Activated T-helper 1 cell treated with anti-CD3 and anti-CD28 coated beads, Interleukin-12 subunit alpha, Interleukin-12 subunit beta, Interleukin-2, Interleukin-4 antibody, amounts not matched to agents 30 ng/mL and 10 ng/mL and 1 ng/mL, durations not matched to agents 14 hours and 24 hours and 36 hours (primary cell): ENCODE data around the gene TRIP10. TPM values are rescaled to one million over a fixed set of nuclear protein-coding genes. Genes with fewer than 3 reads are reported as not detected.
"Not testable (repeated sequence)": the region's sequence is repeated elsewhere in the genome, so short reads cannot be mapped to it uniquely, and the experiment has no call there.

ENCODE experiments used
- DNase-seq: peaks from one replicate; pipeline ENCODE4 v3.0.0; 2021; ENCODE audit warnings: low spot score
- H3K27ac Mint-ChIP-seq: one replicate; pipeline ENCODE4 v1.8.0; 2021; ENCODE audit warnings: mild to moderate bottlenecking, mixed read lengths
- H3K27me3 Mint-ChIP-seq: one replicate; pipeline ENCODE4 v1.8.0; 2022; ENCODE audit warnings: mild to moderate bottlenecking, moderate library complexity, mixed read lengths; ENCODE audit not compliant: insufficient read depth
- H3K36me3 Mint-ChIP-seq: one replicate; pipeline ENCODE4 v1.8.0; 2021; ENCODE audit warnings: low read depth, mixed read lengths
- H3K4me1 Mint-ChIP-seq: one replicate; pipeline ENCODE4 v1.8.0; 2021; ENCODE audit warnings: low read depth, mixed read lengths
- H3K4me3 Mint-ChIP-seq: one replicate; pipeline ENCODE4 v1.8.0; 2021; ENCODE audit warnings: mild to moderate bottlenecking, moderate library complexity, mixed read lengths
- H3K9me3 Mint-ChIP-seq: one replicate; pipeline ENCODE4 v1.8.0; 2021; ENCODE audit warnings: mixed read lengths
- intact Hi-C: fragments of 100-400 bp; cut with micrococcal nuclease; formaldehyde crosslinking; loops from one replicate; pipeline ENCODE4 v1.15.1; 2024
- total RNA-seq: library from RNA; stranded (reverse); gene quantifications from 2 replicates; pipeline ENCODE4 v1.2.3, GENCODE V29; 2022

The TRIP10 gene
- total RNA-seq, 1 donor from 2014 or later = 62.0 TPM

- Mint-ChIP-seq H3K9me3 (no peaks in the 10 kb centered on the region), H3K27ac (no peak overlapping the region), H3K36me3 (peaks cover 18% of the 10 kb centered on the region), H3K4me3 (no peak overlapping the region), H3K27me3 (no peaks in the 10 kb centered on the region), H3K4me1 (peaks cover 16% of the 10 kb centered on the region)
- intact Hi-C loops = no loop called here
- no peak for DNase-seq
Observed at GRCh38 chr19:6761053-6761676, 21.7 kb downstream of the TRIP10 start.

- H3K4me1 Mint-ChIP-seq = peaks cover 26% of the 10 kb centered on the region
- H3K27me3 Mint-ChIP-seq, intact Hi-C loops, H3K9me3 Mint-ChIP-seq, DNase-seq, H3K4me3 Mint-ChIP-seq, H3K27ac Mint-ChIP-seq: not testable (repeated sequence)
- peaks cover 18% of the 10 kb centered on the region for H3K36me3 Mint-ChIP-seq
Observed at GRCh38 chr19:6762253-6762797, 22.8 kb downstream of the TRIP10 start.

GRCh38 chr19:6765738-6766356, 26.4 kb downstream of the TRIP10 start:
- no peaks in the 10 kb centered on the region for H3K9me3 Mint-ChIP-seq
- H3K36me3 Mint-ChIP-seq = peaks cover 6% of the 10 kb centered on the region
- peak overlapping the region; percentile 88 for H3K4me3 Mint-ChIP-seq
- no peaks in the 10 kb centered on the region for H3K27me3 Mint-ChIP-seq
- intact Hi-C loops = loop anchor here (2.0 kb wide), 1 partner anchor 393 kb away; the partner anchor contains the start of gene ALKBH7
- DNase-seq = no peak
- peaks cover 42% of the 10 kb centered on the region for H3K4me1 Mint-ChIP-seq
- peak overlapping the region; percentile 87 for H3K27ac Mint-ChIP-seq

- intact Hi-C loops = loop anchor here (1.0 to 2.0 kb wide), 10 partner anchors 13 to 394 kb away; partner anchors contain the start of genes ALKBH7 and GPR108
- DNase-seq = no peak
- peaks cover 43% of the 10 kb centered on the region for H3K4me1 Mint-ChIP-seq
Observed at GRCh38 chr19:6766357-6767080, 27.0 kb downstream of the TRIP10 start.

GRCh38 chr19:6767081-6767356, 27.5 kb downstream of the TRIP10 start:
- Mint-ChIP-seq H3K9me3 (peaks cover 4% of the 10 kb centered on the region), H3K36me3 (no peaks in the 10 kb centered on the region), H3K4me3 (peak overlapping the region; percentile 88), H3K27me3 (no peaks in the 10 kb centered on the region), H3K4me1 (peaks cover 48% of the 10 kb centered on the region), H3K27ac (peak overlapping the region; percentile 87)
- intact Hi-C loops = loop anchor here (1.0 to 2.0 kb wide), 10 partner anchors 14 to 394 kb away; partner anchors contain the start of genes ALKBH7 and GPR108
- no peak for DNase-seq

More at GRCh38 chr19:6766357-6767080, 27.0 kb downstream of the TRIP10 start:
- H3K27ac Mint-ChIP-seq = peak overlapping the region; percentile 87
- H3K36me3 Mint-ChIP-seq = peaks cover under 1% of the 10 kb centered on the region
- no peaks in the 10 kb centered on the region for H3K9me3 Mint-ChIP-seq
- H3K27me3 Mint-ChIP-seq = no peaks in the 10 kb centered on the region
- peak overlapping the region; percentile 88 for H3K4me3 Mint-ChIP-seq

- peaks cover 53% of the 10 kb centered on the region for H3K4me1 Mint-ChIP-seq
- peaks cover 4% of the 10 kb centered on the region for H3K9me3 Mint-ChIP-seq
- H3K27ac Mint-ChIP-seq = peak within 1 kb of the TSS; percentile 89
- intact Hi-C loops = loop anchor here (1.0 to 2.0 kb wide), 10 partner anchors 14 to 395 kb away; partner anchors contain the start of genes ALKBH7 and GPR108
- H3K36me3 Mint-ChIP-seq = no peaks in the 10 kb centered on the region
- no peaks in the 10 kb centered on the region for H3K27me3 Mint-ChIP-seq
- peak within 1 kb of the TSS; percentile 88 for H3K4me3 Mint-ChIP-seq
- peak; percentile 93 for DNase-seq
Observed at GRCh38 chr19:6767357-6768235, 28.1 kb downstream of the TRIP10 start, which contains the start of gene SH2D3A. TSS of gene SH2D3A (minus strand) at chr19:6767435. CDS start at chr19:6763748, 3,687 bp downstream.

GRCh38 chr19:6768236-6768785, 28.8 kb downstream of the TRIP10 start:
- Mint-ChIP-seq H3K27me3 (no peaks in the 10 kb centered on the region), H3K4me1 (peaks cover 54% of the 10 kb centered on the region), H3K36me3 (peaks cover under 1% of the 10 kb centered on the region), H3K27ac (peak overlapping the region; percentile 89), H3K4me3 (peak overlapping the region; percentile 88), H3K9me3 (peaks cover 4% of the 10 kb centered on the region)
- intact Hi-C loops = no loop called here
- DNase-seq = peak; percentile 16

GRCh38 chr19:6769006-6769619, 29.6 kb downstream of the TRIP10 start:
- H3K27ac Mint-ChIP-seq = peak overlapping the region; percentile 71

GRCh38 chr19:6771648-6772027, 32.2 kb downstream of the TRIP10 start:
- H3K36me3 Mint-ChIP-seq = peaks cover 21% of the 10 kb centered on the region
- peaks cover 12% of the 10 kb centered on the region for H3K9me3 Mint-ChIP-seq
- not testable (repeated sequence) for DNase-seq, H3K27me3 Mint-ChIP-seq
- H3K4me3 Mint-ChIP-seq = peak overlapping the region; percentile 92
- intact Hi-C loops = loop anchor here (1.0 kb wide), 3 partner anchors 18 to 91 kb away; partner anchors contain the start of gene TRIP10
- H3K4me1 Mint-ChIP-seq = peaks cover 64% of the 10 kb centered on the region
- peak overlapping the region; percentile 93 for H3K27ac Mint-ChIP-seq

More at GRCh38 chr19:6769006-6769619, 29.6 kb downstream of the TRIP10 start:
- Mint-ChIP-seq H3K4me1 (peaks cover 61% of the 10 kb centered on the region), H3K9me3 (peaks cover 4% of the 10 kb centered on the region), H3K36me3 (peaks cover 5% of the 10 kb centered on the region), H3K4me3 (no peak overlapping the region), H3K27me3 (no peaks in the 10 kb centered on the region)
- intact Hi-C loops = no loop called here
- no peak for DNase-seq

- peak; percentile 69 for DNase-seq
- peak within 1 kb of the TSS; percentile 92 for H3K4me3 Mint-ChIP-seq
- H3K36me3 Mint-ChIP-seq = peaks cover 25% of the 10 kb centered on the region
- no peaks in the 10 kb centered on the region for H3K27me3 Mint-ChIP-seq
- peaks cover 12% of the 10 kb centered on the region for H3K9me3 Mint-ChIP-seq
- peak within 1 kb of the TSS; percentile 93 for H3K27ac Mint-ChIP-seq
- peaks cover 64% of the 10 kb centered on the region for H3K4me1 Mint-ChIP-seq
- intact Hi-C loops = loop anchor here (1.0 kb wide), 3 partner anchors 19 to 90 kb away; partner anchors contain the start of gene TRIP10
Observed at GRCh38 chr19:6772028-6772865, 32.8 kb downstream of the TRIP10 start, which contains the start of gene VAV1. TSS of gene VAV1 (plus strand) at chr19:6772708. CDS start at chr19:6772808, 100 bp downstream.
